HG02759 (cell line): ENCODE measurements around the gene OTOP2.
A peak's percentile ranks its signal among the peaks of the same experiment; 100 is the strongest.
"Not testable (repeated sequence)": the region's sequence is repeated elsewhere in the genome, so short reads cannot be mapped to it uniquely, and the experiment has no call there.

ENCODE experiments used
- ATAC-seq: cut with Tn5 transposase; IDR thresholded peaks from one replicate; pipeline ENCODE4 v1.9.1; 2021; ENCODE audit warnings: mild to moderate bottlenecking, moderate library complexity; ENCODE audit not compliant: unreplicated experiment

OTOP2 gene

DNA sequence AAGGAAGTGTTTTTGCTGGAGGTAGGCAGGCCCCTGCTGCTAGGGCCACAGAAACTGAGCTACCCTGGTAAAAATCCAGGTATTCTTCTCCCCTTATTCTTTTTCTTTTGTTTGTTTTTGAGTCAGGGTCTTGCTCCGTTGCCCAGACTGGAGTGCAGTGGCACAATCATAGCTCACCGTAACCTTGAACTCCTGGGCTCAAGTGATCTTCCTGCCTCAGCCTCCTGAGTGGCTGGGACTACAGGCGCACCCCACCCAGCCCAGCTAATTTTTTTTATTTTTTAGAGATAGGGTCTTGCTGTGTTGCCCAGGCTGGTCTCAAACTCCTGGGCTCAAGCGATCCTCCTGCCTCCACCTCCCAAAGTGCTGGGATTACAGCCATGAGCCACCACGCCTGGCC is 45.4 kb downstream of the OTOP2 start:
- not testable (repeated sequence) for ATAC-seq

DNA sequence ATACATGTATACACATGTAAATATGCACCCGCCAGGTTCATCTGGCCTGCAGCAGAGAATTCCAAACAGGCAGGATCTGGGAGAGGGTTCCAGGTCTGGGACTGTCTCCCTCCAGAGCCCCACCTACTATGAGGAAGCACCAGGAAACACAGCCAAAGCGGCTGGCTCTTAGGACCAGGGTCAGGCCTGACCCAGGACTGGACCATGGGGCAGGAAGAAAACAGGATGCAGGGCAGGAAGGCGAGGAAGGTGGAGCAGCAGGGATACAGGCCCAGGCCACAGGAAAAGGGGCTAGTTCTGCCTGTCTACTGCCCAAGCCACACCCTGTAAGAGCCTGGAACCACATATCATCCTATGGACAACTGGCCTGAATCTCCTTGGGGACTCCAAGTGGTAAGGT is 46.3 kb downstream of the OTOP2 start:
- ATAC-seq = no peak

DNA sequence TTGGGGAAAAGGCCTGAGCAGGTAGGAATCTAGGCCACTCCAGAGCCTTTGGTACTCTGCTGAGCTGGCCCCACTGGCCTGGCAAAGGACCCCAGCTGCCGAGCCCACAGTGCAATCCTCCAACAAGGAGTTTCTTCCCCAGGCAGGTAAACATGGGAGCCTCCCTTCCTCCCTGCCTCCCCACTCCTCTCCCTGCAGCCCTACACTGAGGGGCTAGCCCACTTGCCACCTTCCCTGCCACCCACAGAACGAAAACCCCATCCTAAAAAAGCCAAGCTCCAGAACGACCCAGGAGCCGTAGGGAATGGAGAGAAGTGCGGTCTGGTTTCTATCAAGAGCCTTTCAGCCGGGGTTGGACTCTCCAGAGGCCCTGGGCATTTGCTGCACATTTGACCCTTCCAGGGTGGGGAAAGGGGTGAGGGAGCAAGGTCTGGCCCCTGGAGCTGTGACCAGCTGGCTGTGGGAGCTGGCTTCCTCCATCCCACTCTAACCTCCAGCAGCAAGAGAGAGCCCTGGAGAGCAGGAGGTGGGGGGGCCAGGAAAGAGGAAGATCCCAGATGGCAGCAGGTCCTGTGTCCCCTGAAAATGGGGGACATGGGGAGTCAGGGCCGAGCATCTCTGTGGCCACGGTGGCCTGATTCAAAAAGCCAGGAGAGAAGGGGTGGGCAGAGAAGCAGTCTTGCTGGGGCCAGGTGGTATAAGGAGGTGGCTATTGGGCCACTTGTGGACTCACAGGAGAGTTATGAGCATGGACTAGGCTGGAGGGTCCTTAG is 47.2 kb downstream of the OTOP2 start:
- ATAC-seq = no peak

DNA sequence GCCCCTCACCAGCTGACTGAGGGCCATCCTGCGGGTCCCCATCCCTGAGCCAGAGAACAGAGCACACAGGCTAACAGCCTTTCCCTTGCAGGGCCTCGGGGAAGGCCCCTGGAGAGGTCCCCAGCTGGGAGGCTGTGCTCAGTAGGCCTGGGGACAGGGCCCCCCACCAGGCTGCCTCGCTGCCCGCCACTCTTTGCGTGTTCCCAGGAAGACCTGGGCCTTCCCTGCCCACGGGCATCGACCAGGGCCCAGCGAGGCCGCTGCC is 47.7 kb downstream of the OTOP2 start:
- no peak for ATAC-seq

DNA sequence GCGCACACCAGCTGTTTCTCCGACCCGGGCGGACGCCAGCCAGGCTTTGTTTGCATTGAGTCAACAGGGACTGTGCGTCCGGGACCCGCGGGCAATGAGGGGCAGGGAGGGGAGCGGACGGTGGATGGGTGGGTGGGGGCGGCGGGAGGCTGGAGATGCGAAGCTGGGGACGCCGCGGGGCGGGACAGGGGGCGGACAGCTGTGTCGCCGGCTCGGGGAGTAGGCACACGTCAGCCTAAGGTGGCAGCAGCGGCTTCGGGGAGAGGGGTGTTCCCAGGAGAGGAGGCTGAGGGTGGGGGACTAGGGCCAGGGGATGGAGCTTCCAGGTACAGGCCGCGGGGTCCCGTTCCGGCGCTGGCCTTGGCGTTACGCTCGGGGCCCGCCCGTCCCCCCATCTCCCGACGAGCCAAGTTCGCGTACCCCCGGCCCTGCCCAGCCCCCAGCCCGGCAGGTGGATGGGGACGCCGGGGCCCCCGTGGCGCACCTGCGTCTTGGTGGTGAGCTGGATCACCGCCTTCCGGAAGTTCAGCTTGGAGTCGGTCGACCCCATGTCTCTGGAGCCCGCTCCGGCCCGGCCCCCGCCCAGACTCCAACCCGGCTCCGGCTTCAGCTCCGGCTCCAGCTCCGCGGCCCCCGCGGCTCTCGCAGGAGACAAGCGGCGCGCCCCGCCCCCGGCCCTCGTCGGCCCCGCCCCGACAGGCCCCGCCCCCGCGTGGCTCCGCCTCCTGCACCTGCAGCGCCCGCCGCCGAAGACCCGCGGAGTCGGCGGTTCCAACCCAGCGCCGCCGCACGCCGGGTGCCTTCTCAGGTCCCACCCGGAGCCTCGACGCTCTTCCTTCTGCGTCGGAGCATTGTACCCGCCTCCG is 48.3 kb downstream of the OTOP2 start, which contains the start of gene HID1:
Gene HID1 (minus strand): TSS at position 653 of the 866 bp plus-strand sequence. CDS start 103 bp downstream, at position 550.
- ATAC-seq = no peak

DNA sequence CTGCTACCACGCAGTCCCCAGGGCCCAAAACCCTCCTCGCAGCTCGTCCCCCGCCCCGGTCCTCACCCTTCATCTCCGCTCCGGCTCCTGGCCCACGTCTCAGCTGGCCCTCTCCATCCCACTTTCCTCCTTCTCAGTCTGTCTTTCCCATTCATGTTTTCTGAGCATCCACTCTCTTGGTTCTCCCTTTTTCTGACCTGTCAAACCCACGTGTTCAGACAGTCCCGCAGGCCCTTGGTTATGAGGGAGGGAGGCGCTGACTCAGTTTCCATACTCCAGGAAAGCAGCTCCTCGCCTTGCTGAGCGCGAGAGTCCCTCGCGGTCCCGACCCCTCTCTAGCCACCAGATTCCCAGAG is 48.9 kb downstream of the OTOP2 start:
- ATAC-seq = no peak

DNA sequence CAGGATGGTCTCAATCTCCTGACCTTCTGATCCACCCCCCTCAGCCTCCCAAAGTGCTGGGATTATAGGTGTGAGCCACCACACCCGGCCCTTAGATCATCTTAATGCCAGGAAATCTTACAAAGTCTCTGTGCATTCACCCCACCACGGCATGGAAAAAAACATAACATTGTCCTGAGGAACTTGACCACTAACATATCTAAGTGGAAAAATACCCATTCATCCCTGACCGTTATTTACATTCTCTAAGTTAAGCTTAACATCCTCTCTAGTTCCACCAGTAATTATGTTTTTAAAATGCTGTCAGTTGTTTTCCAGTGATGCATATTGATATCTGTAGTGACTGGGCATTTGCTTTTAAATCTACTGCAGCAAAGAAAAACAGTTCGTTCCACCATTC is 51.9 kb downstream of the OTOP2 start:
- ATAC-seq = no peak

DNA sequence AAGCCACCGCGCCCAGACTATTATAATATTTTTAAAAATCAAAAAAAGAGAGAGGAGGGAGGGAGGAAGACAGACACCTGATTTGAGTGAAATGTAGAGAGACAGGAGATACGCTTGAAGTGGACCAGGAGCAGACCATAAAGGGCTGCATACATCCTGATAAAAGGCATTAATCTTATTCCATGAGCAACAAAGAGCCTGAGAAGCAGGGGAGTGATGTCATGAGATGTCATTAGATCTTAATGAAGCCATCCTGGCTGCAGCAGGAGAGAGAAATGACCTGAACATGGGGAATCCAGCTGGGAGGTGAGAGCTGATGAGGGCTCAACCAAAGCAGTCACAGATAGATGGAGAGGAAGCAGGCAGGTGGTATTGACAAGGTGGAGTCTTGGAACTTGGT is 53.7 kb downstream of the OTOP2 start:
- ATAC-seq = no peak

DNA sequence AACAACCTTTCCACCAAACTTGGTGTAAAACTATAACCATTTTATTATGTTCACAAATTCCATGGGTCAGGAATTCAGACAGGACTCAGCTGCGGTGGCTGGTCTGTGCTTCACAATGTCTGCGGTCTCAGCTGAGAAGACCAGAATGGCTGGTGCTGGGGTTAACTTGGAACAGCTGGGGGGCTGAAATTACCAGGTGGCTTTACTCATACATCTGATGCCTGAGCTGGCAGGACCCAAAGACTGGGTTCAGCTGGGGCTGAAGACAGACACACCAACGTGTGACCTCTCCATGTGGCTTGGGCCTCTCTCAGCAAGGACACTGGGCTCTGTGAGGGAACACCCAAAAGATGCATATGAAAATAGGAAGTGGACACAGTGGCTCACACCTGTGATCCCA is 54.2 kb downstream of the OTOP2 start:
- no peak for ATAC-seq

DNA sequence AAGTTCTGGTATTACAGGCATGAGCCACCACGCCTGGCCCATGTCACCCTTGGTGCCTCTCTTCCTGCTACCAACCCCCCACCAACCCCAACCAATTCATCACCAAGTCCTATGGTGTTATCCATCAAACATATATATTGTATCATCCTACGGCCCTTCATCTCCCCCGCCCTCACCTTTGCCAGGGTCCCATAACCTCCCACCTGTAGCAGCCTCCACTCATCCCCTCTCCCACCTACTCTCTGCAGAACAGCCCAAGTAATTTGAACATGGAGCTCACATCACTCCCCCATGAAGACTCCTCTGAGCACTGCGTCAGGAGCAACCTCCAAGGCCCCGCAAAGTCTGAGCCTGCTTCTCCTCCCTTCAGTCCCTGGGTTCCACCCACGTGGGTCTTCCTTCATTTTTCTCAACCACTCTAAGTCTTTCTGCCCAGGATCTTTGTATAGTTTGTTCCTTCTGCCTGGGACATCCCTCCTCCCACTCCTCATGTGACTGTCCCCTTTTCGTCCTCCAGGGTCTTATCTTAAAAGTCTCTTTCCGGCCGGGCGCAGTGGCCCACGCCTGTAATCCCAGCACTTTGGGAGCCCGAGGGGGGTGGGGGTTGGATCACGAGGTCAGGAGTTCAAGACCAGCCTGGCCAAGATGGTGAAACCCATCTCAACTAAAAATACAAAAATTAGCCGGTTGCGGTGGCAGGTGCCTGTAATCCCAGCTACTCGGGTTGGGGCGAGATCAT is 55.5 kb downstream of the OTOP2 start:
- no peak for ATAC-seq

DNA sequence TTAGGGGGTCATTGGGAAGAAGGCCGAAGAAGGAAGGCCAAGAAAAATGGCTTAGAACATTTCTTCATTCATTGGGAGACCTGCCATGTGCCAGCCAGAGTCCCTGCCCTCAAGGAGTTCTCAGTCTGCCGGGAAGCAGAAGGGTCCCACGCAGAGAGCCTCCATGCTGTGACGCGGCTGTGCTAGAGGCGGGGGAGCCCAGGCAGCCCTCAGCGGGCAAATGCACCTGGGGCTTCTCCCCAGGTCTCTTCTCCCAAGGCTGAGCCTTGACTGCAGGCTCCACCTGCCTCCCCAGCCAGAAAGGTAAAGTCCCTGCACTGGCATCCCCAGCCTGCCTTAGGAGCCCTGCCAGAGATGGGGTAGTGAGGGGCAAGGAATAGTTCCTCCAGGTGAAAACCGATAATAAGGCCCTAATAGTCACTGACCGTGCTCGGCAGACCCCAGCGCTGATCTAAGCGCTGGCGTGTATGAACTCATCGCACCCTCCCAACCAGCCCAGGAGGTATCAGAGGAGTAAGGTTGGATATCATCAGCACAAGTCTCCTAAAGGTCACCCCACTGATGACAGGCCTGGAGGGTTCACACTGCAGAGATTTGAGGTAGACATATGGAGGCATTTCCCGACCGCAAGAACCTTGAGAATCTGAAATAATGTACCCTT is 57.4 kb downstream of the OTOP2 start:
- ATAC-seq = no peak

DNA sequence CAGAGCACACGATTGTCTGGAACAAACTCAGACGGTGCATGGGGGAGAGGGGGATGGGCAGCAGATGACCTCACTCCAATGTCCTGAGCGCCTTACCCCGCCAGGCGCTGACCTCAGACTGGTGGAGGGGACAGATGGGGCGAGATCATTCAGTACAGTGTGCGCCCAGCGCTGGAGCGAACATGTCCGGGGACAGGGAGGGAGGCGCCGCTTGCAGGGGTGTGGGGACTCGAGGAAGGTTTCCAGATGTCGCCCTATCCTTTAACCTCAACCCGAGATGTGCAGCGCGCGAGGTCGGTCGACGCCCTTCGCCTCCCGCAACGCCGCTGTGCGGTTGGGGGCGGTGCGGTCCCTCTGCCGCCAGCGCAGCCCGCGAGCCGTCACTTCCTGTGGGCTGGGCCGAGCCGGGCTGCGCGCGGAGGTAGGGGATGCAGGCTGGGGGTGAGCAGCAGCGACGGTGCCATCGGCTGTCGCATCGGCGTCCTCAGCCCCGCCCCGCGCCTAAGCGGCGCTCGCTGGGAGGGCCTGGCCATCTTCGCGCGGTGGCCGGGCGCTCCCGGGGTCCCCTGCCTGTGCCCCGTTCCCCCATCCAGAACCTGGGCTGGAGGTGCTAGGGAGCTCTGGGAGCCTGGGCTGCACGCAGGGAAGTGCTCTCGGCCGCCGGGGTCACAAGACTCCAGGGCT is 58.0 kb downstream of the OTOP2 start:
- ATAC-seq = peak; percentile 74

DNA sequence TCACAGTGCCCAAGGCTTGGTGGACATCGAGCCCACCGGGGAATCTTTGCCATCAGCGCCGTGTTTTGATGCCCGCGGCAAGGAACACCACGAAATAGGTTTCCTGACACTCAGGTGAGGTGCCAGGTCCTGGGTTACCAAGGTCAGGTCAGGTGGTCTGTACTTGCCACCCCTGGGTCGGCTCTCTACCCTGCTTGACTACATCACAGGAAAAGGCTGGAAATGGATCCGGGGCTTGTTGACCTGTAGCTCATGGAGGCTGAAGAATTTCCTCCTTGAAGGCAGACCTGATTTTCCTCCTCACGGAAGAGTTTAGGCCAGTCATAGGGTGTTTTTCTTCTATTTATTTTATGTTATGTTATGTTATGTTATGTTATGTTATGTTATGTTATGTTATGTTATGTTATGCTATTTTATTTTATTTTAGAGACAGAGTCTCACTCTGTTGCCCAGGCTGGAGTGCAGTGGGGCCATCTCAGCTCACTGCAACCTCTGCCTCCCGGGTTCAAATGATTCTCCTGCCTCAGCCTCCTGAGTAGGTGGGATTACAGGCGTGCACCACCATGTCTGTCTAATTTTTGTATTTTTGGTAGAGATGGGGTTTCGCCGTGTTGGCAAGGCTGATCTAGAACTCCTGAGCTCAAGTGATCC is 58.7 kb downstream of the OTOP2 start:
- not testable (repeated sequence) for ATAC-seq
